Measurements from ENCODE around the gene ZNF324. TPM values are rescaled to one million over a fixed set of nuclear protein-coding genes. Genes with fewer than 3 reads are reported as not detected.
A peak's percentile ranks its signal among the peaks of the same experiment; 100 is the strongest.

Gene ZNF324
- total and polyA plus RNA-seq, 2 of the 13 experiments (the other 11 are each of a cell fraction or from before 2014, with no cell fraction given): 1.1 to 4.7 TPM

GRCh38 chr19:58451358-58452101, 15.3 kb upstream of the ZNF324 start, which contains the start of gene ZNF324B (continued):
- peak; percentile 80 for TF ChIP-seq IRF9 (CRISPR knock-in tag; IDR thresholded peaks at IDR 0.05; ENCODE audit: borderline replicate concordance)
- TF ChIP-seq ZNF562 (CRISPR knock-in tag; IDR thresholded peaks at IDR 0.05; ENCODE audit: borderline replicate concordance): no peak
- TF ChIP-seq ZNF780A (CRISPR knock-in tag; IDR thresholded peaks at IDR 0.05): peak; percentile 62; the same call in 1 of the 2 replicates
- TF ChIP-seq SP140L (CRISPR knock-in tag; IDR thresholded peaks at IDR 0.05; ENCODE audit: borderline replicate concordance): no peak
- peak; percentile 33; the same call in 1 of the 2 replicates for TF ChIP-seq DMAP1 (CRISPR knock-in tag; IDR thresholded peaks at IDR 0.05)
- TF ChIP-seq HOXA7 (CRISPR knock-in tag; IDR thresholded peaks at IDR 0.05): no peak
- TF ChIP-seq SALL1 (CRISPR knock-in tag; IDR thresholded peaks at IDR 0.05): peak; percentile 51; the same call in 1 of the 2 replicates
- peak; percentile 24; the same call in 1 of the 2 replicates for TF ChIP-seq HMGXB3 (CRISPR knock-in tag; IDR thresholded peaks at IDR 0.05; ENCODE audit: borderline replicate concordance)
- no peak for TF ChIP-seq ZNF879 (CRISPR knock-in tag; IDR thresholded peaks at IDR 0.05)
- no peak for TF ChIP-seq AKAP8 (CRISPR knock-in tag; IDR thresholded peaks at IDR 0.05)
- TF ChIP-seq SMAD3 (CRISPR knock-in tag; IDR thresholded peaks at IDR 0.05): peak; percentile 49; the same call in 1 of the 2 replicates
- TF ChIP-seq HIVEP1 (CRISPR knock-in tag; IDR thresholded peaks at IDR 0.05): no peak
- no peak for TF ChIP-seq ZNF639 (CRISPR knock-in tag; conservative IDR thresholded peaks at IDR 0.05)
- no peak for TF ChIP-seq RFXANK (CRISPR knock-in tag; IDR thresholded peaks at IDR 0.05)
- TF ChIP-seq TMF1 (CRISPR knock-in tag; IDR thresholded peaks at IDR 0.05; ENCODE audit: low read depth): no peak
- TF ChIP-seq ZBTB7A (CRISPR knock-in tag; IDR thresholded peaks at IDR 0.05): no peak
- TF ChIP-seq KDM1A (CRISPR knock-in tag; IDR thresholded peaks at IDR 0.05): no peak
- no peak for TF ChIP-seq FOSL1 (CRISPR knock-in tag; IDR thresholded peaks at IDR 0.05; ENCODE audit: borderline replicate concordance)
- TF ChIP-seq KMT2B (CRISPR knock-in tag; IDR thresholded peaks at IDR 0.05): 0 out of 2 replicates have a peak, but pooled peaks have one; percentile 51
- no peak for TF ChIP-seq NCOA1 (CRISPR knock-in tag; IDR thresholded peaks at IDR 0.05)
- no peak for TF ChIP-seq ZNF7 (CRISPR knock-in tag; IDR thresholded peaks at IDR 0.05)
- no peak for TF ChIP-seq AGO2 (optimal IDR thresholded peaks at IDR 0.05; ENCODE audit: low read depth, low read length)
- TF ChIP-seq ZNF414 (CRISPR knock-in tag; IDR thresholded peaks at IDR 0.05): no peak
- TF ChIP-seq SMAD1 (CRISPR knock-in tag; IDR thresholded peaks at IDR 0.05; ENCODE audit: borderline replicate concordance, low read depth): no peak
- peak; percentile 65; the same call in 1 of the 2 replicates for TF ChIP-seq MYC (CRISPR knock-in tag; IDR thresholded peaks at IDR 0.05; ENCODE audit: borderline replicate concordance)
